H9 (cell line): ENCODE data around the gene PIP4P1. TPM values are rescaled to one million over a fixed set of nuclear protein-coding genes. Genes with fewer than 3 reads are reported as not detected.

Experiments
- DNase-seq: peaks from one replicate; pipeline ENCODE4 v3.0.0-alpha.2; 2017
- H2AFZ ChIP-seq: one replicate; pipeline ENCODE4 v1.6.1; 2013; ENCODE audit warnings: mild to moderate bottlenecking, low read length, control low read depth, moderate library complexity
- H2AK5ac ChIP-seq: 2 replicates; pipeline ENCODE4 v1.6.1; 2013; ENCODE audit warnings: low read length, control low read depth, mixed read lengths; ENCODE audit not compliant: insufficient read length
- H2BK120ac ChIP-seq: one replicate; pipeline ENCODE4 v1.6.1; 2013; ENCODE audit warnings: low read depth, mild to moderate bottlenecking, low read length, control low read depth, inconsistent platforms; ENCODE audit not compliant: poor library complexity, severe bottlenecking
- H2BK12ac ChIP-seq: 2 replicates; pipeline ENCODE4 v1.6.1; 2013; ENCODE audit warnings: low read length, control low read depth, mixed read lengths, low read depth; ENCODE audit not compliant: insufficient read length
- H2BK15ac ChIP-seq: 2 replicates; pipeline ENCODE4 v1.6.1; 2013; ENCODE audit warnings: low read depth, low read length, control low read depth
- H2BK20ac ChIP-seq: one replicate; pipeline ENCODE4 v1.6.1; 2013; ENCODE audit warnings: low read depth, mild to moderate bottlenecking, low read length, control low read depth, inconsistent platforms; ENCODE audit not compliant: poor library complexity, severe bottlenecking
- H2BK5ac ChIP-seq: 2 replicates; pipeline ENCODE4 v1.6.1; 2013; ENCODE audit warnings: low read length, control low read depth, mixed read lengths; ENCODE audit not compliant: insufficient read length
- H3K14ac ChIP-seq: 2 replicates; pipeline ENCODE4 v1.6.1; 2013; ENCODE audit warnings: low read length, control low read depth; ENCODE audit not compliant: insufficient read depth
- H3K18ac ChIP-seq: 2 replicates; pipeline ENCODE4 v1.6.1; 2013; ENCODE audit warnings: low read depth, mild to moderate bottlenecking, mixed read lengths, low read length, control low read depth; ENCODE audit not compliant: insufficient read length
- H3K23ac ChIP-seq: 2 replicates; pipeline ENCODE4 v1.6.1; 2013; ENCODE audit warnings: low read length, control low read depth, mixed read lengths, low read depth; ENCODE audit not compliant: insufficient read length
- H3K23me2 ChIP-seq: 2 replicates; pipeline ENCODE4 v1.6.1; 2013; ENCODE audit warnings: low read depth, mild to moderate bottlenecking, mixed read lengths, low read length, control low read depth; ENCODE audit not compliant: insufficient read length, poor library complexity, severe bottlenecking
- H3K27ac ChIP-seq: 2 replicates; pipeline ENCODE4 v1.5.1; 2013; ENCODE audit warnings: low read length, control low read depth, mixed read lengths, low read depth; ENCODE audit not compliant: insufficient read length
- H3K27me3 ChIP-seq: 2 replicates; pipeline ENCODE4 v1.6.1; 2013; ENCODE audit warnings: low read length, control low read depth, inconsistent platforms; ENCODE audit not compliant: insufficient read depth
- H3K4ac ChIP-seq: 2 replicates; pipeline ENCODE4 v1.6.1; 2013; ENCODE audit warnings: low read depth, mild to moderate bottlenecking, control low read depth, inconsistent platforms, low read length, moderate library complexity
- H3K4me1 ChIP-seq: 2 replicates; pipeline ENCODE4 v1.6.1; 2013; ENCODE audit warnings: low read length, control low read depth, inconsistent platforms; ENCODE audit not compliant: insufficient read depth
- H3K4me2 ChIP-seq: 2 replicates; pipeline ENCODE4 v1.6.1; 2013; ENCODE audit warnings: low read length, control low read depth, mixed read lengths; ENCODE audit not compliant: insufficient read length, insufficient read depth
- H3K56ac ChIP-seq: 2 replicates; pipeline ENCODE4 v1.6.1; 2013; ENCODE audit warnings: low read depth, mild to moderate bottlenecking, mixed read lengths, low read length, control low read depth; ENCODE audit not compliant: insufficient read length
- H3K79me1 ChIP-seq: 2 replicates; pipeline ENCODE4 v1.6.1; 2013; ENCODE audit warnings: low read depth, mild to moderate bottlenecking, moderate library complexity, low read length, control low read depth, inconsistent platforms; ENCODE audit not compliant: insufficient read depth, poor library complexity, severe bottlenecking
- H3K79me2 ChIP-seq: 2 replicates; pipeline ENCODE4 v1.6.1; 2013; ENCODE audit warnings: low read length, control low read depth, inconsistent platforms; ENCODE audit not compliant: insufficient read depth
- H3K9ac ChIP-seq: 2 replicates; pipeline ENCODE4 v1.6.1; 2013; ENCODE audit warnings: low read length, control low read depth, mixed read lengths; ENCODE audit not compliant: insufficient read length; ENCODE audit errors: extremely low read depth
- H3K9me3 ChIP-seq: one replicate; pipeline ENCODE4 v1.6.1; 2013; ENCODE audit warnings: low read depth, low read length, inconsistent platforms; ENCODE audit not compliant: control insufficient read depth
- H3T11ph ChIP-seq: one replicate; pipeline ENCODE4 v1.6.1; 2013; ENCODE audit warnings: mild to moderate bottlenecking, low read length, control low read depth, inconsistent platforms
- H4K20me1 ChIP-seq: one replicate; pipeline ENCODE4 v1.6.1; 2013; ENCODE audit not compliant: control insufficient read depth, insufficient read length, insufficient read depth
- H4K5ac ChIP-seq: 2 replicates; pipeline ENCODE4 v1.6.1; 2013; ENCODE audit warnings: low read depth, mild to moderate bottlenecking, mixed read lengths, low read length, control low read depth; ENCODE audit not compliant: insufficient read length
- H4K8ac ChIP-seq: replicated peaks from 2 replicates; pipeline ENCODE4 v1.6.1; 2013; ENCODE audit warnings: low read length, control low read depth, mixed read lengths, low read depth; ENCODE audit not compliant: insufficient read length
- H4K91ac ChIP-seq: 2 replicates; pipeline ENCODE4 v1.6.1; 2013; ENCODE audit warnings: low read depth, mild to moderate bottlenecking, moderate library complexity, mixed read lengths, low read length, control low read depth; ENCODE audit not compliant: insufficient read length
- H3K27ac Mint-ChIP-seq, 3 experiments: 2 replicates in 2 of 3; 3 replicates in 1 of 3; pipeline ENCODE4 v1.8.0; 2020 to 2021; ENCODE audit warnings: mixed read lengths in 3 of 3, mild to moderate bottlenecking in 1 of 3, moderate library complexity in 1 of 3
- H3K27me3 Mint-ChIP-seq: 2 replicates; pipeline ENCODE4 v1.8.0; 2021; ENCODE audit warnings: low read depth, mild to moderate bottlenecking, moderate library complexity, mixed read lengths
- H3K36me3 Mint-ChIP-seq, 3 experiments: 2 replicates in 2 of 3; 3 replicates in 1 of 3; pipeline ENCODE4 v1.8.0; 2020 to 2021; ENCODE audit warnings: low read depth in 3 of 3, mixed read lengths in 3 of 3; ENCODE audit not compliant: insufficient read depth in 1 of 3
- H3K4me1 Mint-ChIP-seq, 2 experiments: 2 replicates each; pipeline ENCODE4 v1.8.0; 2020; ENCODE audit warnings: mixed read lengths in 2 of 2
- H3K4me3 Mint-ChIP-seq, 2 experiments: 2 replicates in 1 of 2; 3 replicates in 1 of 2; pipeline ENCODE4 v1.8.0; 2020 to 2021; ENCODE audit warnings: mild to moderate bottlenecking in 2 of 2, mixed read lengths in 2 of 2, moderate library complexity in 1 of 2
- H3K9me3 Mint-ChIP-seq, 2 experiments: 2 replicates in 1 of 2; 3 replicates in 1 of 2; pipeline ENCODE4 v1.8.0; 2020; ENCODE audit warnings: mild to moderate bottlenecking in 2 of 2, mixed read lengths in 2 of 2, moderate library complexity in 1 of 2
- CTCF ChIP-seq: fragments of 200-600 bp; sonication (generic); conservative IDR thresholded peaks from 3 replicates; pipeline ENCODE4 v1.8.0; 2021; ENCODE audit warnings: antibody characterized with exemption, mild to moderate bottlenecking
- WGBS: extraction: QIAGEN DNeasy Blood & Tissue Kit; methylation state at CpG from one replicate; pipeline ENCODE4 v1.1.7; 2013; ENCODE audit warnings: missing lambda C conversion rate, low lambda C conversion rate, mixed read lengths; ENCODE audit not compliant: insufficient read length; ENCODE audit errors: extremely low coverage; 5-methylcytosine and 5-hydroxymethylcytosine counted together
- long read RNA-seq: library from polyadenylated mRNA; unstranded; transcript quantifications from one replicate; pipeline ENCODE4 v2.0.0, GENCODE V29; 2020
- total RNA-seq: library from RNA; stranded (reverse); gene quantifications from 2 replicates; pipeline ENCODE4 v1.2.1, GENCODE V29; 2021

PIP4P1 gene
- total RNA-seq = 38.5 and 41.6 TPM in 2 replicates
- long read RNA-seq, transcript PIP4P1-201 (7 exons, 1,961 nt) = major isoform, 6 of 25 reads
- long read RNA-seq, partial matches to known transcripts = 7 of 25 reads
- long read RNA-seq, other reads (novel, unspliced or antisense) = 7 of 25 reads

- Histone ChIP-seq H2BK20ac (no peak within 1 kb of the TSS), H3K9ac (peak within 1 kb of the TSS; percentile 72), H3K4me2 (peak within 1 kb of the TSS; percentile 95), H4K5ac (no peak within 1 kb of the TSS), H3T11ph (no peak within 1 kb of the TSS), H4K20me1 (no peaks in the 10 kb centered on the region), H2BK15ac (no peak within 1 kb of the TSS), H3K79me2 (peaks cover 5% of the 10 kb centered on the region; the same call in 1 of the 2 replicates), H3K23me2 (peaks cover 4% of the 10 kb centered on the region), H2BK5ac (no peak within 1 kb of the TSS), H3K4me1 (no peaks in the 10 kb centered on the region; the same call in 1 of the 2 replicates), H4K8ac (no peak within 1 kb of the TSS), H3K27me3 (no peaks in the 10 kb centered on the region), H2BK120ac (peak within 1 kb of the TSS; percentile 69), H3K23ac (no peak within 1 kb of the TSS), H3K4ac (no peak within 1 kb of the TSS; the same call in 1 of the 2 replicates), H3K56ac (no peak within 1 kb of the TSS), H3K79me1 (peaks cover 6% of the 10 kb centered on the region), H2BK12ac (no peak within 1 kb of the TSS), H3K9me3 (no peaks in the 10 kb centered on the region), H2AFZ (no peak within 1 kb of the TSS), H3K14ac (peak within 1 kb of the TSS; percentile 85), H3K18ac (peak within 1 kb of the TSS; percentile 68), H4K91ac (no peak within 1 kb of the TSS), H2AK5ac (no peak within 1 kb of the TSS), H3K27ac (peak within 1 kb of the TSS; percentile 57)
- no peak for TF ChIP-seq CTCF
- Mint-ChIP-seq H3K27ac (peak within 1 kb of the TSS; percentile 95 to 100 (median 97)), H3K27me3 (no peaks in the 10 kb centered on the region; the same call in 1 of the 2 replicates), H3K36me3 (peaks cover 0 to 24% (median 18%) of the 10 kb centered on the region in 3 experiments), H3K4me3 (peak within 1 kb of the TSS; percentile 89 to 93), H3K9me3 (peaks cover 4 to 5% of the 10 kb centered on the region in 2 experiments; a peak in 3 of 5 replicates), H3K4me1 (peaks cover 18 to 26% of the 10 kb centered on the region in 2 experiments)
- DNase-seq = peak; percentile 100
- no CpG with 5 or more reads among the region's 67 CpGs for WGBS
These were observed at the start of gene PIP4P1 for GRCh38 chr14:20461225-20462141. Gene PIP4P1, minus strand, starts transcription at chr14:20461434. Its CDS starts 109 bp downstream, at chr14:20461325.
